Erythroblast (primary cell): ENCODE measurements around the gene GALNT8.

ENCODE experiments used
- GATA1 ChIP-seq: IDR thresholded peaks from 2 replicates; pipeline ENCODE4 v1.6.1; 2011; ENCODE audit warnings: low read depth, mild to moderate bottlenecking, control low read depth, low read length, moderate library complexity
- POLR2A ChIP-seq: IDR thresholded peaks from 2 replicates; pipeline ENCODE4 v1.6.1; 2011; ENCODE audit warnings: mild to moderate bottlenecking, low read length

DNA sequence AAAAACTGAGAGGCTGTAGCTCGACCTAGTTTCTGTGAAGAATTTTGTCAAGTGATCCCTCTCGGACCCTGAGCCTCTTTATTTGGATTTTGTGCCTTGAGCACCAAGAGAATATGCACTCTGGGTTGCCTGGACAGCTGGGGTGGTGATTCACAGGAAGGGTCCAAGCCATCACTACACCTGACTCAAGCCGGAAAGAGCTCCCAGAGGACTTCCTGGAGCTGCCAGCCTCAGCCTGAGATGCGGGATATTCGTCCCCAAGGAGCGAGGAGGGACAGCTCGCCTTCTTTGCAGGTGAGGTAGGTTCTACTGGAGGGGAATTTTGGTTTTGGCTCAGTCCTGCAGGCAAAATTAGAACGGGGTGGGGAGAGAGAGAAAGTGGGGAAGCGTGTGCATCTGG lies 94.3 kb downstream of the GALNT8 start:
- TF ChIP-seq POLR2A, result no peak
- no peak for TF ChIP-seq GATA1
